Neural cell (in vitro differentiated cells): ENCODE data around the gene TBCEL. TPM values are rescaled to one million over a fixed set of nuclear protein-coding genes. Genes with fewer than 3 reads are reported as not detected.

Source experiments
- H2AFZ ChIP-seq: fragments of 200-600, 300-800 bp; sonication (generic), shearing (Covaris generic); 2 replicates; pipeline ENCODE4 v1.6.0; 2014; ENCODE audit warnings: low read depth, mild to moderate bottlenecking, antibody characterized with exemption, low read length, moderate library complexity
- H3F3A ChIP-seq: fragments of 200-600 bp; shearing (Covaris generic); 2 replicates; pipeline ENCODE4 v1.6.1; 2016; ENCODE audit warnings: mild to moderate bottlenecking, moderate library complexity, mixed read lengths, antibody characterized with exemption, low read length; ENCODE audit not compliant: insufficient read depth, poor library complexity, severe bottlenecking
- H3K27ac ChIP-seq: fragments of 200-600, 300-800 bp; sonication (generic), shearing (Covaris generic); 2 replicates; pipeline ENCODE4 v1.5.1; 2014; ENCODE audit warnings: mild to moderate bottlenecking, low read length, moderate library complexity
- H3K27me3 ChIP-seq: fragments of 300-800, 200-600 bp; sonication (generic), shearing (Covaris generic); 2 replicates; pipeline ENCODE4 v1.6.0; 2014; ENCODE audit warnings: mild to moderate bottlenecking, low read depth, low read length, moderate library complexity; ENCODE audit not compliant: insufficient read depth
- H3K36me3 ChIP-seq: fragments of 300-800, 200-600 bp; sonication (generic), shearing (Covaris generic); 2 replicates; pipeline ENCODE4 v1.5.1; 2014; ENCODE audit warnings: mild to moderate bottlenecking, antibody characterized with exemption, low read length, moderate library complexity; ENCODE audit not compliant: insufficient read depth
- H3K4me2 ChIP-seq: fragments of 300-800, 200-600 bp; sonication (generic), shearing (Covaris generic); 2 replicates; pipeline ENCODE4 v1.6.0; 2014; ENCODE audit warnings: mild to moderate bottlenecking, low read length
- H3K4me3 ChIP-seq: fragments of 300-800, 200-600 bp; sonication (generic), shearing (Covaris generic); 2 replicates; pipeline ENCODE4 v1.5.1; 2014; ENCODE audit warnings: mild to moderate bottlenecking, low read length, moderate library complexity
- H3K79me2 ChIP-seq: fragments of 200-600 bp; shearing (Covaris generic); replicated peaks from 2 replicates; pipeline ENCODE4 v1.6.0; 2014; ENCODE audit warnings: mild to moderate bottlenecking, low read length, moderate library complexity; ENCODE audit not compliant: insufficient read depth
- H3K9ac ChIP-seq: fragments of 300-800, 200-600 bp; sonication (generic), shearing (Covaris generic); 2 replicates; pipeline ENCODE4 v1.6.1; 2016; ENCODE audit warnings: mild to moderate bottlenecking, low read length, mixed read lengths
- H3K9me2 ChIP-seq: fragments of 200-600 bp; shearing (Covaris generic); 2 replicates; pipeline ENCODE4 v1.6.1; 2016; ENCODE audit warnings: mild to moderate bottlenecking, low read length, mixed read lengths; ENCODE audit not compliant: insufficient read depth
- H3K9me3 ChIP-seq: fragments of 200-600, 300-800 bp; sonication (generic), shearing (Covaris generic); 2 replicates; pipeline ENCODE4 v1.6.1; 2016; ENCODE audit warnings: mild to moderate bottlenecking, mixed run types, low read length, moderate library complexity, mixed read lengths
- H4K20me1 ChIP-seq: fragments of 200-600 bp; shearing (Covaris generic); 2 replicates; pipeline ENCODE4 v1.6.1; 2016; ENCODE audit warnings: mild to moderate bottlenecking, mixed run types; ENCODE audit not compliant: insufficient read depth
- CTCF ChIP-seq: fragments of 450-650 bp; IDR thresholded peaks from 2 replicates; pipeline ENCODE4 v1.5.1; 2014; ENCODE audit warnings: antibody characterized with exemption, mild to moderate bottlenecking, moderate library complexity; ENCODE audit not compliant: poor library complexity, severe bottlenecking
- EP300 ChIP-seq: fragments of 450-650 bp; conservative IDR thresholded peaks from 2 replicates; pipeline ENCODE4 v1.6.1; 2014; ENCODE audit warnings: antibody characterized with exemption, mild to moderate bottlenecking, moderate library complexity; ENCODE audit not compliant: poor library complexity, severe bottlenecking
- EZH2 ChIP-seq: fragments of 200-600, 300-800 bp; shearing (Covaris generic), sonication (generic); IDR thresholded peaks from 2 replicates; pipeline ENCODE4 v1.6.1; 2014; ENCODE audit warnings: antibody characterized with exemption, low read length, borderline replicate concordance, mild to moderate bottlenecking; ENCODE audit not compliant: insufficient read depth, poor library complexity, severe bottlenecking
- MXI1 ChIP-seq: fragments of 450-650 bp; conservative IDR thresholded peaks from 2 replicates; pipeline ENCODE4 v1.6.1; 2014; ENCODE audit warnings: antibody characterized with exemption, mild to moderate bottlenecking; ENCODE audit not compliant: poor library complexity, severe bottlenecking
- POLR2AphosphoS5 ChIP-seq: IDR thresholded peaks from 2 replicates; pipeline ENCODE4 v1.6.1; 2012
- RAD21 ChIP-seq: fragments of 450-650 bp; conservative IDR thresholded peaks from 2 replicates; pipeline ENCODE4 v1.6.1; 2014; ENCODE audit warnings: antibody characterized with exemption, mild to moderate bottlenecking, moderate library complexity
- REST ChIP-seq: IDR thresholded peaks from 2 replicates; pipeline ENCODE4 v1.6.1; 2012; ENCODE audit warnings: borderline replicate concordance
- SMC3 ChIP-seq: fragments of 450-650 bp; conservative IDR thresholded peaks from 2 replicates; pipeline ENCODE4 v1.6.1; 2014; ENCODE audit warnings: antibody characterized with exemption, mild to moderate bottlenecking, moderate library complexity; ENCODE audit not compliant: poor library complexity
- TAF1 ChIP-seq: IDR thresholded peaks from 2 replicates; pipeline ENCODE4 v1.6.1; 2012; ENCODE audit warnings: low read depth
- polyA plus RNA-seq: library from polyadenylated mRNA; depleted of rRNA; stranded (reverse); fragments of >200 nt; gene quantifications from 2 replicates; pipeline ENCODE4 v1.2.3, GENCODE V29; 2014

TBCEL gene
- polyA plus RNA-seq, 1 donor from 2014 or later, result 13.5 TPM

DNA sequence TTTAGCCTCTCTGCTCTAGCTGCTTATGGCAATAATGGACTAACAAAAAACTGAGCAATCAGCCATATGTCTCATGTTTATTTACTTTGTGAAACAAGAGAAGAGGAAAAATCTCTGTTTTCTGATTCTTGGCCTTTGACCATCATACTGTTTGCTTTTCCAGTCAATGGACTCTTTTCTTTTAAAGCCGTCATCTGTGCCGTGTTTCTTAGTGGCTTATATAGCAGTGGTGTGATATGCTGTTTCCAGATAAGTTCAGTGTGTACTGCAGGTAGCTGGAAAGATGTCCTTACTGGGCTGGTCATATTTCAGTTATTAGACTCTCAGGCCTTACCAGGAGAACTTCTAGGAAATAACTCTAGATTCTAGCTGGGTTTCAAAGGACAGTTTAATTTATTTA is 43.6 kb downstream of the TBCEL start:
- Histone ChIP-seq H3K79me2 (no peaks in the 10 kb centered on the region), H3K27me3 (no peaks in the 10 kb centered on the region), H2AFZ (no peak overlapping the region), H3K9me3 (no peaks in the 10 kb centered on the region), H3K9me2 (no peaks in the 10 kb centered on the region), H3K4me2 (no peak overlapping the region), H3K36me3 (peaks cover 2% of the 10 kb centered on the region), H3K27ac (no peak overlapping the region), H3K9ac (no peak overlapping the region), H3F3A (no peaks in the 10 kb centered on the region), H3K4me3 (no peak overlapping the region), H4K20me1 (no peaks in the 10 kb centered on the region)
- no peak for TF ChIP-seq SMC3
- TF ChIP-seq EP300, result no peak
- no peak for TF ChIP-seq EZH2
- no peak for TF ChIP-seq POLR2AphosphoS5
- TF ChIP-seq MXI1, result no peak
- no peak for TF ChIP-seq CTCF
- TF ChIP-seq RAD21, result no peak
- TF ChIP-seq TAF1, result no peak
- no peak for TF ChIP-seq REST

DNA sequence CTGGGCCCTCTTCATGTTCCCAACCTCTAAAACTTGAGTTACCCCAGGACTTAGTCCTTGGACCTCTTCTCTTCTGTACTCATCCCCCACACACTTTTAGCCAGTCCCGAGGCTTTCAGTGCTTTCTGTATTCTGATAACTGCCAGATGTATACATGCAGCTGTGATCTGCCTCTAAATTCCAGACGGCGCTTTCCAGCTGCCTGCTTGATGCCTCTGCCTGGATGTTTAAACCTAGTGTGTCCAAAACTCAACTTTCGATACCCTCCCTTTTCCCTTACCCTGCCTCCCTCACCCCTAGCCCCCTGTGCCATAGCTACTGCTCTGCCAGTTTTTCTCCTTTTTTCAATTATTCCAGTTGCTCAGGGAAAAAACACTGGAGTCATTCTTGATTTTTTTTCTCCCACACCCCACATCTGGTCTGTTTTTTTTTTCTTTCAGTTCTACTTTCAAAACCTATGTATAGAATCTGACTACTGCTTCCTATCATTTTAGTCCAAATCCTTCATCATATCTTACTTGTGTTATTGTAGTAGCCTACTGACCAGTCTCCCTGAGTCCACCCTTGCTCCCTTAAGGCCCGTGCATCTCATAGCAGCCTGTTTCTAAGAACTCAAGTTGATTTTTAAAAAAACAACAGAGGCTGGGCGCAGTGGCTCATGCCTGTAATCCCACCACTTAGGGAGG is 44.2 kb downstream of the TBCEL start:
- H3K27ac ChIP-seq, result no peak overlapping the region
- H4K20me1 ChIP-seq, result no peaks in the 10 kb centered on the region
- no peaks in the 10 kb centered on the region for H3K79me2 ChIP-seq
- no peaks in the 10 kb centered on the region for H3K36me3 ChIP-seq
- no peak for TF ChIP-seq REST
- TF ChIP-seq RAD21, result no peak
- TF ChIP-seq SMC3, result no peak
- no peak for TF ChIP-seq EZH2
- TF ChIP-seq TAF1, result no peak
- TF ChIP-seq POLR2AphosphoS5, result no peak
- no peak for TF ChIP-seq CTCF
- no peak for TF ChIP-seq EP300
- no peak for TF ChIP-seq MXI1
- no peaks in the 10 kb centered on the region for H3F3A ChIP-seq
- H3K9me2 ChIP-seq, result no peaks in the 10 kb centered on the region
- no peaks in the 10 kb centered on the region for H3K9me3 ChIP-seq
- no peak overlapping the region for H3K9ac ChIP-seq
- no peaks in the 10 kb centered on the region for H3K27me3 ChIP-seq
- no peak overlapping the region for H3K4me3 ChIP-seq
- H2AFZ ChIP-seq, result no peak overlapping the region
- H3K4me2 ChIP-seq, result no peak overlapping the region
